HFFc6 (cell line): ENCODE results near the gene PLD1. TPM values are rescaled to one million over a fixed set of nuclear protein-coding genes. Genes with fewer than 3 reads are reported as not detected.
"Not testable (repeated sequence)": the region's sequence is repeated elsewhere in the genome, so short reads cannot be mapped to it uniquely, and the experiment has no call there.

ENCODE experiments used
- DNase-seq: peaks from one replicate; pipeline ENCODE4 v3.0.0-alpha.2; 2018
- H3K27ac Mint-ChIP-seq: 2 replicates; pipeline ENCODE4 v1.8.0; 2020; ENCODE audit warnings: mild to moderate bottlenecking, mixed read lengths
- H3K27me3 Mint-ChIP-seq: 2 replicates; pipeline ENCODE4 v1.8.0; 2021; ENCODE audit warnings: mild to moderate bottlenecking, moderate library complexity, mixed read lengths; ENCODE audit not compliant: insufficient read depth
- H3K36me3 Mint-ChIP-seq: 2 replicates; pipeline ENCODE4 v1.8.0; 2021; ENCODE audit warnings: low read depth, mixed read lengths
- H3K4me1 Mint-ChIP-seq: 2 replicates; pipeline ENCODE4 v1.8.0; 2020; ENCODE audit warnings: low read depth, mixed read lengths
- H3K4me3 Mint-ChIP-seq: 2 replicates; pipeline ENCODE4 v1.8.0; 2020; ENCODE audit warnings: mild to moderate bottlenecking, moderate library complexity, mixed read lengths
- H3K9me3 Mint-ChIP-seq: 2 replicates; pipeline ENCODE4 v1.8.0; 2020; ENCODE audit warnings: mild to moderate bottlenecking, mixed read lengths
- CTCF ChIP-seq: fragments of 200-600 bp; sonication (generic); IDR thresholded peaks from 2 replicates; pipeline ENCODE4 v1.5.0; 2021; ENCODE audit warnings: antibody characterized with exemption, mild to moderate bottlenecking
- total RNA-seq, 6 experiments: library from RNA; stranded (reverse); fragmentation: NEBNext Ultra II Directional; extraction: Animal tissue kit (Norgen Biotek cat#: 25700); gene quantifications; 2 replicates in 1 of 6; 3 replicates in 5 of 6; pipeline ENCODE4 v1.2.3, GENCODE V29; 2021

PLD1 gene
- total RNA-seq, 6 experiments from 2014 or later, result 4.1 to 6.0 (median 5.3) TPM

DNA sequence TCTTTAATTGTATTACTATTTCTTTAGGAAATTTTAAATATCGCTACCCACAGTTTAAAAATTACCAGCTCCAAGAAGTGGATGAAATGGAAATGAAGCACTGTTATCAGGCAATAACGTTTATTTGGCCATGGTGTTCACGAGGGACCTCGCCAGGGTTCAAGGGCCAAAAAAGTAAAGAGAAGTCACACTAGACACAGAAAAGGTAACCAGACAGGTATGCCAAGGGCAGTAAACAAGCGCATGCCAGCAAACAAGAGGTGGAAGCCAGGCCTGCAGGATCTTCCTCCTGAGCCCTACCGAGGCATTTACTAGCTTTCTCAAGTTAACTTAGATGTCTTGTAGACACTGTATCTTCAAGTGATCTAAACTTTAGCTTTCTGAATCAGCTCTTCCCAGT is 113.5 kb downstream of the PLD1 start:
- H3K9me3 Mint-ChIP-seq, result no peaks in the 10 kb centered on the region
- no peak for TF ChIP-seq CTCF
- H3K4me1 Mint-ChIP-seq, result peaks cover 27% of the 10 kb centered on the region
- DNase-seq, result no peak
- H3K4me3 Mint-ChIP-seq, result no peak overlapping the region
- no peaks in the 10 kb centered on the region; the same call in 1 of the 2 replicates for H3K27me3 Mint-ChIP-seq
- H3K36me3 Mint-ChIP-seq, result no peaks in the 10 kb centered on the region
- no peak overlapping the region for H3K27ac Mint-ChIP-seq

DNA sequence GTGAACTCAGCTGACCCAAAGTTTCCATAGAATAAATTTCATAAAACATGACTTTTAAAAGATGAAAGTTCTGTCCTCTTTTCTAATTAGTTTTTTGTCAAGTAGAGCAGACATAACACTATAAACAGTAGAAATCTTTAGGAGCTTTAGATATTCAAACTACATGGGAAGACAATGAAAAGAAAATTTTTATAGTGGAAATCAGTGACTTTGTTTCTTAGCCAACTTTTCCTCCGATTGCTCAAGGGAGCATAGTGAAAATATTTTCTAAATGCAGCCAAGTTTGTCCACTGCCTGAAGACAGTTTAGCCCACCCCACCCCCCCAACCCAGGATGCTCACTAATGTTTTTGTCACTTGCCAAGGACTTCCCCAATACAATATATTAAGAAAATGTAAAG is 114.9 kb downstream of the PLD1 start:
- Mint-ChIP-seq H3K36me3 (no peaks in the 10 kb centered on the region), H3K27ac (no peak overlapping the region), H3K4me1 (peaks cover 20% of the 10 kb centered on the region), H3K27me3 (no peaks in the 10 kb centered on the region; the same call in 1 of the 2 replicates), H3K9me3 (no peaks in the 10 kb centered on the region), H3K4me3 (no peak overlapping the region)
- TF ChIP-seq CTCF, result no peak
- DNase-seq, result no peak

DNA sequence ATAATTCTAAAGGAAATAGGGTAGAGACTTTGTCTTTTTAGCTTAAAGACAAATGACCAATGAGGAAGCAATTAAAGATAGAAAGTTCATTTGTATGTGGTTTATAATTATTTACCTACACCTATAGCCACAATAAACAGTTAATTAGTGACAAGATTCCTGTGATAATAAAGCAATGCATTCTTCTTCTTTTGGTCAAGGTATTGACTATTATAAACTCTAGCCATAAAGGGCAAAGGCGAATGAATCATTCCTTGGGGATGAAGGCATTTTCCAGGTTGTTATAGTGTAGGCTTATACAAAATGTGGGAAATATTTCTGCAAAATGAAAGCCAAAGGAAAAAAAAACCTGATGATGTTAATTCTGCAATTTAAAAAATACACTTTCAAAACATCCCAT is 115.4 kb downstream of the PLD1 start:
- no peak overlapping the region for H3K4me3 Mint-ChIP-seq
- H3K9me3 Mint-ChIP-seq, result no peaks in the 10 kb centered on the region
- TF ChIP-seq CTCF, result no peak
- DNase-seq, result no peak
- peaks cover 16% of the 10 kb centered on the region for H3K4me1 Mint-ChIP-seq
- H3K27ac Mint-ChIP-seq, result no peak overlapping the region
- no peaks in the 10 kb centered on the region for H3K27me3 Mint-ChIP-seq
- H3K36me3 Mint-ChIP-seq, result no peaks in the 10 kb centered on the region

GRCh38 chr3:171692551-171692950 is 117.7 kb downstream of the PLD1 start:
- not testable (repeated sequence) for H3K27ac Mint-ChIP-seq, H3K9me3 Mint-ChIP-seq, H3K27me3 Mint-ChIP-seq, H3K4me3 Mint-ChIP-seq, H3K36me3 Mint-ChIP-seq, DNase-seq
- peaks cover 16% of the 10 kb centered on the region for H3K4me1 Mint-ChIP-seq

- H3K36me3 Mint-ChIP-seq, result no peaks in the 10 kb centered on the region
- TF ChIP-seq CTCF, result no peak
- H3K4me1 Mint-ChIP-seq, result peaks cover 16% of the 10 kb centered on the region
- DNase-seq, result no peak
- no peak overlapping the region for H3K4me3 Mint-ChIP-seq
- H3K27me3 Mint-ChIP-seq, result no peaks in the 10 kb centered on the region
- no peak overlapping the region for H3K27ac Mint-ChIP-seq
- no peaks in the 10 kb centered on the region for H3K9me3 Mint-ChIP-seq
These were observed 118.8 kb downstream of the PLD1 start for GRCh38 chr3:171691485-171691884.

- Mint-ChIP-seq H3K4me3 (no peak overlapping the region), H3K9me3 (no peaks in the 10 kb centered on the region), H3K27ac (no peak overlapping the region), H3K27me3 (no peaks in the 10 kb centered on the region), H3K36me3 (no peaks in the 10 kb centered on the region), H3K4me1 (peaks cover 18% of the 10 kb centered on the region)
- no peak for TF ChIP-seq CTCF
- DNase-seq, result no peak
These were observed 120.0 kb downstream of the PLD1 start for GRCh38 chr3:171690281-171690680.
